GM23338 (cell line): Measurements from ENCODE around the gene RASGRP3. TPM values are rescaled to one million over a fixed set of nuclear protein-coding genes. Genes with fewer than 3 reads are reported as not detected.

Source experiments
- ATAC-seq: fragments of 200-7000 bp; cut with Tn5 transposase; 3 replicates; pipeline ENCODE4 v1.9.1; 2020
- DNase-seq: peaks from one replicate; pipeline ENCODE4 v3.0.0-alpha.2; 2015; ENCODE audit warnings: low spot score
- H2AFZ ChIP-seq: fragments of 200-600 bp; sonication (generic); 2 replicates; pipeline ENCODE4 v1.8.0; 2016; ENCODE audit warnings: antibody characterized with exemption, mild to moderate bottlenecking, moderate library complexity
- H3F3A ChIP-seq: fragments of 200-600 bp; sonication (generic); replicated peaks from 2 replicates; pipeline ENCODE4 v1.8.0; 2017; ENCODE audit warnings: antibody characterized with exemption, mixed run types, low read depth
- H3K27ac ChIP-seq: fragments of 200-600 bp; sonication (generic); 2 replicates; pipeline ENCODE4 v1.6.1; 2016; ENCODE audit warnings: low read depth
- H3K27me3 ChIP-seq: fragments of 200-600 bp; sonication (generic); 2 replicates; pipeline ENCODE4 v1.8.0; 2016; ENCODE audit warnings: mild to moderate bottlenecking, mixed run types, moderate library complexity; ENCODE audit not compliant: insufficient read depth
- H3K36me3 ChIP-seq: fragments of 200-600 bp; sonication (generic); 2 replicates; pipeline ENCODE4 v1.8.0; 2016; ENCODE audit warnings: mild to moderate bottlenecking; ENCODE audit not compliant: insufficient read depth
- H3K4me1 ChIP-seq: fragments of 200-600 bp; sonication (generic); 2 replicates; pipeline ENCODE4 v1.8.0; 2016; ENCODE audit warnings: mild to moderate bottlenecking, moderate library complexity; ENCODE audit not compliant: insufficient read depth
- H3K4me2 ChIP-seq: fragments of 200-600 bp; sonication (generic); 2 replicates; pipeline ENCODE4 v1.7.1; 2017; ENCODE audit warnings: mixed run types
- H3K4me3 ChIP-seq: fragments of 200-600 bp; sonication (generic); 2 replicates; pipeline ENCODE4 v1.6.1; 2016; ENCODE audit warnings: mixed run types
- H3K79me2 ChIP-seq: fragments of 200-600 bp; sonication (generic); replicated peaks from 2 replicates; pipeline ENCODE4 v1.8.0; 2017; ENCODE audit warnings: mild to moderate bottlenecking; ENCODE audit not compliant: insufficient read depth
- H3K9me2 ChIP-seq: fragments of 200-600 bp; sonication (generic); 2 replicates; pipeline ENCODE4 v1.8.0; 2017; ENCODE audit not compliant: insufficient read depth
- H4K20me1 ChIP-seq: fragments of 200-600 bp; sonication (generic); replicated peaks from 2 replicates; pipeline ENCODE4 v1.8.0; 2017; ENCODE audit warnings: mild to moderate bottlenecking; ENCODE audit not compliant: insufficient read depth
- H3K27ac Mint-ChIP-seq: 2 replicates; pipeline ENCODE4 v1.8.0; 2020; ENCODE audit warnings: inconsistent platforms, mild to moderate bottlenecking, moderate library complexity, mixed read lengths
- H3K27me3 Mint-ChIP-seq: 3 replicates; pipeline ENCODE4 v1.8.0; 2022; ENCODE audit warnings: low read depth, mild to moderate bottlenecking, moderate library complexity, mixed read lengths, inconsistent platforms; ENCODE audit not compliant: insufficient read depth, poor library complexity
- H3K36me3 Mint-ChIP-seq: 3 replicates; pipeline ENCODE4 v1.8.0; 2021; ENCODE audit warnings: low read depth, mild to moderate bottlenecking, inconsistent platforms, moderate library complexity, mixed read lengths
- H3K4me1 Mint-ChIP-seq: 3 replicates; pipeline ENCODE4 v1.8.0; 2020; ENCODE audit warnings: mild to moderate bottlenecking, inconsistent platforms, mixed read lengths
- H3K4me3 Mint-ChIP-seq: 3 replicates; pipeline ENCODE4 v1.8.0; 2021; ENCODE audit warnings: moderate library complexity, mild to moderate bottlenecking, inconsistent platforms, mixed read lengths
- H3K9me3 Mint-ChIP-seq: 3 replicates; pipeline ENCODE4 v1.8.0; 2020; ENCODE audit warnings: moderate library complexity, mild to moderate bottlenecking, inconsistent platforms, mixed read lengths
- CREB1 ChIP-seq: fragments of 250-450 bp; sonication (Bioruptor Pico); IDR thresholded peaks from 2 replicates; pipeline ENCODE4 v1.5.0; 2020; ENCODE audit warnings: low read depth, mild to moderate bottlenecking, moderate library complexity
- CTCF ChIP-seq, 2 experiments: fragments of 200-600 bp in 1 of 2; sonication (generic) in 1 of 2; conservative IDR thresholded peaks; 2 replicates each; pipeline versions ENCODE4 v1.5.1 to v1.6.1; 2016 to 2017; ENCODE audit warnings: antibody characterized with exemption in 2 of 2, low read depth in 2 of 2, mild to moderate bottlenecking in 2 of 2, moderate library complexity in 1 of 2
- EZH2 ChIP-seq: fragments of 200-600 bp; sonication (generic); IDR thresholded peaks from one replicate; pipeline ENCODE4 v1.8.0; 2017; ENCODE audit warnings: antibody characterized with exemption, mild to moderate bottlenecking, low read depth; ENCODE audit not compliant: unreplicated experiment
- EZH2phosphoT487 ChIP-seq: fragments of 200-600 bp; sonication (generic); IDR thresholded peaks from one replicate; pipeline ENCODE4 v1.8.1; 2018; ENCODE audit warnings: antibody characterized with exemption; ENCODE audit not compliant: unreplicated experiment
- JUNB ChIP-seq: IDR thresholded peaks from one replicate; pipeline ENCODE4 v1.6.1; 2016; ENCODE audit warnings: antibody characterized with exemption; ENCODE audit not compliant: unreplicated experiment
- NANOG ChIP-seq: IDR thresholded peaks from 2 replicates; pipeline ENCODE4 v1.6.1; 2016; ENCODE audit warnings: antibody characterized with exemption, borderline replicate concordance
- POLR2AphosphoS5 ChIP-seq: IDR thresholded peaks from 2 replicates; pipeline ENCODE4 v1.6.1; 2016; ENCODE audit warnings: antibody characterized with exemption, low read depth
- REST ChIP-seq: IDR thresholded peaks from one replicate; pipeline ENCODE4 v1.6.1; 2018; ENCODE audit warnings: antibody characterized with exemption; ENCODE audit not compliant: unreplicated experiment
- STAT1 ChIP-seq: IDR thresholded peaks from one replicate; pipeline ENCODE4 v1.6.1; 2016; ENCODE audit warnings: antibody characterized with exemption; ENCODE audit not compliant: unreplicated experiment
- ZNF114 ChIP-seq: fragments of 250-450 bp; sonication (Bioruptor Pico); IDR thresholded peaks from 2 replicates; pipeline ENCODE4 v1.5.0; 2020; ENCODE audit warnings: mild to moderate bottlenecking, moderate library complexity
- ZNF331 ChIP-seq: fragments of 250-450 bp; sonication (Bioruptor Pico); IDR thresholded peaks from 2 replicates; pipeline ENCODE4 v1.5.0; 2020; ENCODE audit warnings: low read depth, mild to moderate bottlenecking, moderate library complexity
- ZNF462 ChIP-seq: fragments of 250-450 bp; sonication (Bioruptor Pico); IDR thresholded peaks from 2 replicates; pipeline ENCODE4 v1.5.0; 2020; ENCODE audit warnings: mild to moderate bottlenecking, moderate library complexity
- polyA plus RNA-seq: library from polyadenylated mRNA; unstranded; fragments of >200 nt; fragmentation: Nextera tagmentation; extraction: Ambion mirVana; gene quantifications from 2 replicates; pipeline ENCODE4 v1.2.1, GENCODE V29; 2016
- total RNA-seq: library from RNA; depleted of rRNA; stranded (reverse); fragments of >200 nt; shearing (Covaris generic); gene quantifications from 2 replicates; pipeline ENCODE4 v1.2.3, GENCODE V29; 2014

RASGRP3 gene
- total and polyA plus RNA-seq, 2 experiments from 2014 or later = 0.19 to 0.69 TPM

- TF ChIP-seq ZNF462 (CRISPR knock-in tag) (no peak), ZNF114 (CRISPR knock-in tag) (no peak)
These were observed 110.3 kb downstream of the RASGRP3 start (continued) for GRCh38 chr2:33586766-33587165.

- Mint-ChIP-seq H3K9me3 (no peaks in the 10 kb centered on the region; the same call in 2 of the 3 replicates), H3K27me3 (peaks cover 5% of the 10 kb centered on the region), H3K36me3 (peaks cover 70% of the 10 kb centered on the region), H3K27ac (no peak overlapping the region), H3K4me3 (no peak overlapping the region), H3K4me1 (peaks cover 27% of the 10 kb centered on the region)
- DNase-seq = no peak
- peaks cover 46% of the 10 kb centered on the region for H3K36me3 ChIP-seq
- ATAC-seq = no peak
- H2AFZ ChIP-seq = no peak overlapping the region
- H4K20me1 ChIP-seq = no peaks in the 10 kb centered on the region
- peak overlapping the region; percentile 34; the same call in 1 of the 2 replicates for H3K27ac ChIP-seq
- no peak overlapping the region for H3K4me3 ChIP-seq
- H3K27me3 ChIP-seq = no peaks in the 10 kb centered on the region
- no peaks in the 10 kb centered on the region for H3F3A ChIP-seq
- peaks cover 19% of the 10 kb centered on the region for H3K4me1 ChIP-seq
- H3K4me2 ChIP-seq = no peak overlapping the region
- H3K79me2 ChIP-seq = peaks cover 26% of the 10 kb centered on the region
- 0 out of 2 replicates have a peak, but pooled peaks cover 3% of the 10 kb centered on the region for H3K9me2 ChIP-seq
- TF ChIP-seq POLR2AphosphoS5 (no peak), CTCF (conservative IDR thresholded peaks at IDR 0.05; ENCODE audit: low read depth in 2 of 2) (no peak), ZNF331 (CRISPR knock-in tag) (no peak), STAT1 (no peak), ZNF114 (CRISPR knock-in tag) (no peak), NANOG (no peak), EZH2 (no peak), REST (no peak), CREB1 (CRISPR knock-in tag) (no peak), JUNB (no peak), EZH2phosphoT487 (no peak)
These were observed 111.8 kb downstream of the RASGRP3 start for GRCh38 chr2:33588232-33588631.
